Measurements from ENCODE around the gene SPAG17.

Gene SPAG17

GRCh38 chr1:118049981-118050380 lies 135.0 kb downstream of the SPAG17 start:
- no peak for DNase-seq

GRCh38 chr1:118047650-118048224 lies 137.3 kb downstream of the SPAG17 start:
- DNase-seq = no peak

- DNase-seq = no peak
Measured at GRCh38 chr1:118047006-118047649, 137.9 kb downstream of the SPAG17 start.

DNA sequence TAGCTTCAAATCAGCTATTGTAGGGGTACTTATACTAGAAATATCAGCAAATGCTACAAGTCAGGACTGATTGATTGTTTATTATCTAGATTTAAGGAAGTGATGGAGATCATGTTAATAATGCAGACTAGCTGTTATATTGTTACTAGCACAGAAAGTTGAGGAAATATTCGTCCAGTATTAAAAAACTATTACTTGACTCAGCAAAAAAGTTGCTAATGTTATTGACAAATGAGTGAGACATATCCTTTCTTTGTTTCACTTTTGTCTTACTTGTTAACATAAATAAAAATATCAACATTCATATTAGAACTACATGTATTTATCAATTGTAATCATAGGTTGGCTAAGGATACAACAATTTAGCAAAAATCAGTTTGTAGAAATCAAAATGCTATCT lies 141.4 kb downstream of the SPAG17 start:
- DNase-seq = no peak

DNA sequence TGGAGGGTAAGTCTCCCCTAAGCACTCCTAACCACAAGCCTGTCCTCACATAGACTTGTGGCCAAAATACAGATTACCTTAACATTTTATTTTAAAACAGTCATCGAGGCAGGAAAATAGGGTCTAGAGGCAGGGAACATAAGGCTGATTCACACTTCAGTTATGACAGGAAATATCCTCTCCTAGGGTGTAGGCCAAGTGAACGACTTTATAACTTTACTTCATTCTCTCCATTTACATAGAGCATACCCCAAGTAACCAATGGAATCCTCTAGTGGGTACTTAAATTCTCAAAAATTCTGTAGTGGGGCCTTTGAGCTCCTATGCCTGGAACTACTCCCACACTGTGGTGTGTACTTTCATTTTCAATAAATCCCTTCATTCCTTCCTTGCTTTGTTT lies 142.5 kb downstream of the SPAG17 start:
- DNase-seq = no peak

- no peak for DNase-seq
Measured at GRCh38 chr1:118039170-118039569, 145.9 kb downstream of the SPAG17 start.

DNA sequence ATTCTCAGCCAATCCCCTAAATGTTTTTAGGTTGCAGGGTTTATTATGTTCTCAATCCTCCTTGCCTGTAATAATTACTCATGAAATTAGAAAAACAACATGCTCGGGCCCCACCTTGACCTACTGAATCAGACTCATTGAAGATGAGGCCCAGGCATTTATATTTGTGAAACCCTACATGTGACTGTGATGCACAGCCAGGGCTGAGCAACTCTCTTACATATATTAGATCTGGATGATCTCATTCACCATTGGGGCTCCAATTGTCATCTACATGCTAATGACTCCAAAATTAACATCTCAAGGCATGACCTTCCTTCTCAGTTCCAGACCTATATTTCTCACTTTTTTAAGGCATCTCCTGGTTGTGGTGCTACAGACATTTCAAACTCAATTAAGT lies 152.1 kb downstream of the SPAG17 start:
- DNase-seq = no peak

DNA sequence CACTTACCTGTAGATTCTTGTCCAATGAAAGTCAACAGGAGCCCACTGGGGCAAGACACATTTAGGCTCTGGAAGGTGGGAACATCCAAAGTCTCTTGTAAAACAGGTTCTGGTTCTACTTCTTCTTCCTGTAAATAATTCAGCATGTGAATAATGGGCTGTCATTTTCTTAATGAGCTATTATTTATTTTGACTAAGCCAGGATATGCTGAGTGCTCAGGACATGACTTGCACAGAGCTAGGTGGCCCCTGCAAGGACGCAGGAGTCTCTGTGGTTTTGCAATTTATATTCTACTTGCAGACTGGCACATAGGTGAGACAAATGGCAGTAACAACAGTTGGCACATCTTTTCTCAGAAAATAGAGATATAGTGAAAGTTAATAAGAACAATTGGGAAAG lies 156.8 kb downstream of the SPAG17 start:
- DNase-seq = no peak

GRCh38 chr1:118023199-118023598 lies 161.8 kb downstream of the SPAG17 start:
- no peak for DNase-seq

DNA sequence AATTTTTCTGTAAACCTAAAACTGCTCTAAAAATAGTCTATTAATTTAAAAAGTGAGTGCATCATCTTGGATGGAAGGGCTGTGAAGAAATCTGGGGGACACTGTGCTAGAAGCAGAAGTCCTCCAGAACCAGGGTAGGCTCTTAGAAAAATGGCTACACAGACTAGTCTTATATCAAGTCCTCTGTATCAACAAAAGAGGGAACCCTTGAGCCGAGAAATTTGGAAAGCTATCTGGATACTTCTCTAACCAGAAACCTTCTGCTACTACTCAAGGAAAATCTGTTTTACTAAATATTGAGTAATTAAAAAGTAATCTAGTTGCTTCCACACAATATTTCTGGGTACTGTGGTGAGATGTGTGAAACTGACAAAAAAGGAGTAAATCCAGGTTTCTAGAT lies 163.4 kb downstream of the SPAG17 start:
- DNase-seq = no peak

DNA sequence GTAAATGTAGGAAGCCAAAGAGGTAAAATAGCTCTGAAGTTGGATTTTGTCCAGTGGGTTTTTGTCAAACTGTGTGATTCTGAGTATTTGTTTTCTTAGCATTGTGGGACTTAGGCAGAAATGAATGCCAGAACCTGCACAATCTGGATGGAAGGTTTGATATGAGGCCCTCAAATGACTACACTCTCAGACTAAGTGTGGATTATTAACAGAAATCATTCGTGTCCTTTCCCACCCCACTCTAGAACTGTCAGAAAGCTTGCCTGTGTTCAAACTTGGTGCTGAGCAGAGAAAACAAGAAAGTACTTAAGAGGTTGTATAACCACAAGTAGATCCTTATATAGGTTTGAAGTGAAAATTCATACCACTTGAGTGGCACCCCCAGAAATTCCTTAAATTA lies 167.0 kb downstream of the SPAG17 start:
- no peak for DNase-seq

DNA sequence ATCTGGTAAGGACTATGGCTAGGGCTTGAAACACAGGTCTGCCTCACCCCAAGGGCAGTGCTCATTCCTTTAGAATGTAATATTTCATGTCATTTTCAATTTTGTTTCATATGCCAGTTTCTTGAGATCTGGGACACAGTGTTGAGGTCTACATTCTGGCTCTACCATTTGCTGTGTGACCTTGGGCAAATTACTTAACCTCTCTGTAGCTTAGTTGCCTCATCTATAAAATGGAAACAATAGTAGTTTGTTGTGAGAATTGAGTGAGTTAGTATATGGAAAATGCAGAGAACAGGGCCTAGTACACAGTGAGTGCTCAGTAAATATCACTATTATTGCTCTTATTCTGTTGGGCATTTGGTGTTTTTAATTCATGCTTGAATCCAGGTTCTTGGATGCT lies 171.1 kb downstream of the SPAG17 start:
- no peak for DNase-seq

DNA sequence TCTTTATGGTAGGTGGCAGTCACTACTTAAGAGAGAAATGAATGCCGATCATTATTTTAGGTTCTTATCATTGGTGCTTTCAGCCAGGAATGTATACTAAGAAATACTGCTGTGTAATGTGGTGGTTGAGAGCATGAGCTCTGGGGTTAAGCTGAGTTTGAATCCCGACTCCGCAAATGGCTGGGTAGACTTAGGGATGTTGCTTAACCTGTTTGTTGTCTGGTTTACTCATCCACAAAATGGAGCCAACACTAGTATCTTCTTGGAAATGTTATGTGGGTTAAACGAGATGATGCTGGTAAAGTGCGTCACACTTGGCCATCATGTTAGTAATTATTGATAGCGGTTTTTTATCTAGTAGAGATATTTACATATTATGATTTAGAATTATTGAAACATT lies 171.7 kb downstream of the SPAG17 start:
- no peak for DNase-seq

DNA sequence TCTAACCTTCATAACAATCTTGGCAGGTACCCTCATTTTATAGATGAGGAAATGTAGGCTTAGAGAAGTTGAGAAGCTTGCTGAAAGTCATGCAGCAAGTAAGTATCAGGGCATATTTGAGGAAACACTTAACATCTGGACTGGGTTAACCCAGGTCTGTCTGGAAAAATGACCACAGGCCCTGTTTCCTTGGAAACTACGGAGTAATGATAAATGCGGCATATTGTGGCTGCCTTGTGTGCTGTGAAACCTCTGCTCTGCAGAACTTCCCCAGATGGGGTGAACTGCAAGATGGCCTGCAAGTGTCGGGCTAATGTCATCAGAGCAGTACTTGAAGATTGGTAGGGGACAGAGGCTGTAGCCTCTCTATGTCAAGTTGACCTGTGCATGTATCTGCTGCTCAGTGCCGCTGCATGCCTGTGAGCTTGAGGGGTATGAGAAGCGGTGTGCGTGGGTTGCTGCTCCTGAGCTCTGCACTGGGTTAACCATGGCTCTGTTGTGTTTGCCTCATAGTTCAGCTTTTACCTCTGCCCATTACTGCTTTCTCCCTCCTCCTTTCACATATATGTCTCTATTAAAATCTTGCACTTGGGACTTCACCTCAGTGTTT lies 172.4 kb downstream of the SPAG17 start:
- DNase-seq = no peak

DNA sequence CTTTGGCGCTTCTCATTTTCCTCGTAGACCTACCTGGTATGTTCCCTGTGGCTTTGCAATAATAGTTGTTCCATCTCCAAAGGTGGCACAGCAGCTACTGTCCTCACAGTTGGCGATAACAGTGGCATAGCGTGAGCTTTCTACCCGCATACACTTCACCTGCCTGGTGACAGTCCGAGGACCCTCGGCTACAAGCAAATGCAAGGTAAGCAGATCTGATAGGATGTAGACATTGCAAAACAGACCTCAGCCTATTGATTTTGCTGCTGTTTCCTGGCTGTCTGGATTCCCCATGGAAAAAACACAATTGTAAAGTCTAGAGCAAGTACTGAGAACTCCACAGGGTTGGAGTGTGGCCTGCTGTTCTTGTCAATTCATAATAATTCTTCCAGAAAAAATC lies 177.0 kb downstream of the SPAG17 start:
- no peak for DNase-seq

- no peak for DNase-seq
Measured at GRCh38 chr1:118007391-118007790, 177.6 kb downstream of the SPAG17 start.

GRCh38 chr1:118004312-118004711 lies 180.7 kb downstream of the SPAG17 start:
- DNase-seq = no peak

DNA sequence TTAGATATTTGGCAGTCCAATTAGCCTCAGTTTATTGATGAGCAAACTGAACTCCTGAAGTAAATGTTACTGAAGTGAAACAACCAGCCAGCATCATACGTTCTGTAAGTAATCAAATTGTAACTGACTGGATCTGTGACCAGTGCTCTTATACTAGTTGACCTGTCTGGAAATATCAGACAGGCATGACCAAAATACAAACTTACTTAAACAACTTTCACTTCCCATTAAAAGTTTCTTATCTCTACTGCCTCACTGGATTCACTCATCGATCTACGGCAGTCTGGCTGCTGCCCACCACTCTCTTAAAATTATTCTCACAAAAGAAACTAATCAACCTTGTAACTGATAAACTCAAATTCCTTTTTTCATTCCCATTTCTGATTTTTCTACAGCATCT lies 199.1 kb downstream of the SPAG17 start:
- no peak for DNase-seq

DNA sequence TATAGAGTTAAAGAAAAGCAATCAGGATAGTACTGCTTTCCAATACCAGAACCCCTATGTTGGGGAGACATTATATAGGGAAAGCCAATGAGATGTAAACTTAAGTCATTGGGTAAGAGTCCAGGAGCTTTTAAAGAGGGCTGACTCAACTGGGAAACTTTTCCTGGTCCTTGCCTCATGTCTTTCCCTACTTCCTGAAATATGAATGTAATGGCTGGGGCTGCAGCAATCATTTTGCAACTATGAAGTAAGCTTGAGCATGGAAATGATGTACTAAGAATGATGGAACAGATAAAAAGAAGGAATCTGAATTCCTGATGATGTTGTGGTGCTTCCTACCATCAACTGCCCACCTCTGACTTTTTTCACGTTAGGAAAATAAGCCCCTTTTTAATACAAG lies 199.8 kb downstream of the SPAG17 start:
- no peak for DNase-seq

DNA sequence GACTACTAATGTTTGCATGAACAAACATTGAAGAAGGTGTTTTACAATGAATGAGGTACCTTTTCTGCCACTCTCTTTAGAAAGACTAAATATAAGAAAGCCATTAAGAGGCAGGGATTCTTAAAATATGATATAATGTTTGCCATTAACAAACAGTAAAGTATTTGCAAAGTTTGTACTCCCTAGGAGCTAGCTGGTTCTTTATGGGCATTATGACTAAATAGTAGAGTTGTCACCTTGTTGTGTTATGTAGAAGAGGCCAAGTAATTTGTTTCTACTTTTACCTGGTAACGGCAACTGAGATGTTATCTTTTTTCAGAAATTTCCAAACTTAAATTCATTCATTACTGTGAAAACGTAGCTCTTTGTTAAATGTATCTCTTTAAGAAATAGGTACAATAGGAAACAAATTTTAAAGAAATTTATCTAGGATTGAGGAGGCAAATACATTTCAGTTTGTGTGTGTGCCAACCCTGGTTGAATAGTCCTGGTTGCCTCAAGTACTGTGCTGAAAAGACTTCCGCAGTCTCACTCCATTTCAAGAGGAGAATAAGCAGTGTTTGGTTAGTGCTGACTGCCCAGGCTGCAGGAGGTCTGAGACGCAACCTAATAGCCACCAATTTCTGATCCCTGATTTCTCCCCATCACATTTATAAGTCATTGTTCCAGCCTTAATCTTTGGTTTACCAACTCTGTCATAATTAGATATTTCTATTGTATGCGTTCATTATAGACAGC lies 203.4 kb downstream of the SPAG17 start:
- no peak for DNase-seq

DNA sequence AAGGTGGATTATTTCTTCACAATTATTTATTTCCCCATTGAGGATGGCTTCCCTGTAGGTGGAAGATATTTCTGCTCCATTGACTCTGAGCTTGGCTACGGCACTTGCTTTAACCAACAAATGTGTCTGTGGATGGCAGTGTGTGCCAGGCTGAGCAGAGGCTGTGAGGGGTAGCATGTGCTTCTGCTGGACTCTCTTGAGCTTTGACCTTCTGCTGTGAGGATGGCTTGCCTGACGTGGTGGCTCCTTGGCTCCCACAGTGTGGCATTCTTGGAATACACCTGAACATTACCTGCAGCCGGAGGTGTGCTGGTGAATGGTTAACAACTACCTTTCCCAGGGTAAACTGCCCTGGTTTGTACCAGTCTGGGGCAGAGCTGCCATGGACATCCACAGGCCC lies 208.6 kb downstream of the SPAG17 start:
- no peak for DNase-seq

DNA sequence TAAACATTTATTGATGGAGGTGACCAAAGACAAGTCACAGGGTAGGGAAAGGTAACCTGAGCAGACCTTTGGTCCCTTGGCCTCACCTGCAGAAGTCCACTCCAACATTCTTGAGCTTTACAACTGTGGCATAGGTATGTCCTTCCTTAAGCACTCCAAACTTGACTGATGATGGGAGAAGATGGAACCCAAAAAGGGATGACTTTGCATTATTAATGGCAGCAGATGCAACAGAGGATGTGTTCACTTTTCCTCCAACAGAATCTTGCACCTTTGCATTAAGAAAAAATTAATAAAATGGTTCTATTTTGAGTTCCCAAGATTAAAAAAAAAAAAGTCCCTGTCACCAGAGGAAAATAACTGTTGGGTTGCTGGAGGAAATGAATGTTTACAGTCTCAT lies 213.3 kb downstream of the SPAG17 start:
- DNase-seq = no peak

DNA sequence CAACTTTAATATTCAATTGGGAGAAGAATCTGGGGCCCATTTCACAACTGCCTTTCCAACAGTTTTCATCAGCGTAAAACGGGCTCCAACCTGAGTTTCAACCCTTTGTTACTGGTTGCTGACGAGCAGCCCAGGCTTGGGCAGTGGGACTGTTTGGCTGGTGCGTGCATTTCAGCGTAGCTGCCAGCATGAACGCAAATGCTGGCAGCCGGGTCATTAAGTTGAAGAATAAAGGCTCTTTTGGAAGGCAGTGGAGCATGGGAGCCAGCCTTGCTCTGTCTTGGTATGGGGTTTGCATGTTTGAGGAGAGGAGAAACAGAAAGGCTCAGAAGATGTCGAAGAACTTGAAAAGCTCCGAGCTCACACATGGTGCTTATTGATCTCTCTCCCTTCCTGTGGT lies 214.8 kb downstream of the SPAG17 start:
- no peak for DNase-seq

DNA sequence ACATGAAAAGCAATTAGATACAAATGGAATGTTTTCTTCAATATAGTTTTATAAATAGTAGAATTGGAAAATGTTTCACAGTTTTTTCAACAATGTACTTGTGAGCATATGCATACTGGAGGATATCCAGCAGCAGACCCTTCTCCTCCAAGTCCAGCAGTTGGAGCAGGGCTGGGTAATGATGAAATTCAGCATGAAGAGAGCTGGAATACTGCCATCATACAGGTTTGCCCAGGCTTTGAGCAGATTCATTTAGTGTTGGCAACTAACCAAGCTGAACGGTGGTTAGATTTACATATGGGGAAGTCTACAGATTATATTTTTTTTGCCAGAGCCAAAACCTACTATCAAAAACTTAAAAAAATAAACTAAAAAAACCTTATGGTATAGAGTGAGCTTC lies 217.1 kb downstream of the SPAG17 start:
- no peak for DNase-seq
